GM23248 (cell line): ENCODE data around the gene LGALS9C.
"Not testable (repeated sequence)": the region's sequence is repeated elsewhere in the genome, so short reads cannot be mapped to it uniquely, and the experiment has no call there.

Experiments
- EZH2 ChIP-seq: fragments of 200-600 bp; sonication (generic); IDR thresholded peaks from 2 replicates; pipeline ENCODE4 v1.6.1; 2018; ENCODE audit warnings: antibody characterized with exemption, mild to moderate bottlenecking; ENCODE audit not compliant: insufficient read depth, poor library complexity, severe bottlenecking
- EZH2phosphoT487 ChIP-seq: fragments of 200-600 bp; sonication (generic); IDR thresholded peaks from 2 replicates; pipeline ENCODE4 v1.6.1; 2018; ENCODE audit warnings: antibody characterized with exemption, moderate library complexity, mild to moderate bottlenecking, low read depth; ENCODE audit not compliant: insufficient read depth

DNA sequence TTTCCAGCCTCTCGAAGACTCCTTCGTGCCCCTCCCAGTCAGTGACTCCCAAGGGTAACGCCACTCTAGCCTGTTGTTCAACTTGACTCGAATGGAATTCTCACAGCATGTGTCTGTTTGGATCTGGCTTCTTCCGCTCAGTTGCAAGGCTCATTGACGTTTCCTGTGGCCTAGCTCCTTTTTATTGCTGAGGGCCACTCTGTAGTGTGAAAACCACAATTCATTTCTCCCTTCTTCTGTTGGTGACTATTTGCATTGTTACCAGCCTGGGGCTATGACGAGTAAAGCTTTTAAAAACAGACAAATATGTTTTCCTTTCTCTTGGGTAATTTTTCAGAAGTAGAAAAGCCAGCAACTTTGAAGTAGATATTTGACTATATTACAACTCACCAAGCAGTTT, 1.8 kb upstream of the LGALS9C start:
- not testable (repeated sequence) for TF ChIP-seq EZH2phosphoT487, EZH2
